NCI-H69 (cell line): Measurements from ENCODE around the gene ADAM12.

Source experiments
- DNase-seq: peaks from one replicate; lab custom pipeline; 2025; lab: John Stamatoyannopoulos, UW

ADAM12 gene

DNA sequence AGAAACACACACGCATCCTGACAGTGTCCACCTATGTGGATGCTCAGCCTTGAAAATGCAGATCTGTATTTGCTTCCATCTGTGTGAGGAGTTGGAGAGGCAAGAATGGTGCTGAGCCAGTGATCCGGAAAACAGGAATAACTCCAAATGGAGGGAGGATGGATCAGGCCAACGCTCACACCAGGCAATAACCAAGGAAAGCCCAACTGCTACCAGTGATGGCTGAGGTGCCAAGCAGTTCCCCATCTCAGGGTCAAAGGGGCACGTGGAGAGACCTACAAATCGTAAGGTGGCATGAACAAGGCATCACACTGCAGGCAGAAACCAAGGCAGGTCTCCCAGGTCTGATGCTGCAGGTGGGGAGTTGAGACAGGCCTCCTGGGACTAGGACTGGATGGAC lies 153.6 kb downstream of the ADAM12 start:
- DNase-seq = no peak

GRCh38 chr10:126233182-126234148 lies 154.8 kb downstream of the ADAM12 start:
- no peak for DNase-seq

- DNase-seq = no peak
Measured at GRCh38 chr10:126230587-126230986, 157.7 kb downstream of the ADAM12 start.

DNA sequence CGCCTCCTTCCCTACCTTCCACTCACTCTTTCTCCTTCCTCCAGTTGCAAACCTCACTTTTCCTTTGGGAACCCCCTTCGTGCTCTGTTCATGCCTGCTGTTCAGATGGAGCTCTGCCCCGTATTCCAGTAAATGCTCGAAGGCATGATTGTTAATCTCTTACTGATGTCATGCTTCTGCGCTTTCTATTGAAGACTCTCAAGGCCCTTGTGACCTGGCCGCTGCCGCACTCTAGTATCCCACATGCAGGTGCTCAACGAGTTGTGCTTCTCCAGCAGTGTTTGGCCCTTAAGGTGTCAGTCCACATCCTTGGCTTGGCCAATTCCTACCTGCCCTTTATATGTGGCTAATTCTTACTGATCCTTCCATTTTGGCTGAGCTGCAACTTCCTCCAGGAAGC lies 158.6 kb downstream of the ADAM12 start:
- no peak for DNase-seq

- peak; percentile 62 for DNase-seq
Measured at GRCh38 chr10:126227762-126228134, 160.5 kb downstream of the ADAM12 start.

DNA sequence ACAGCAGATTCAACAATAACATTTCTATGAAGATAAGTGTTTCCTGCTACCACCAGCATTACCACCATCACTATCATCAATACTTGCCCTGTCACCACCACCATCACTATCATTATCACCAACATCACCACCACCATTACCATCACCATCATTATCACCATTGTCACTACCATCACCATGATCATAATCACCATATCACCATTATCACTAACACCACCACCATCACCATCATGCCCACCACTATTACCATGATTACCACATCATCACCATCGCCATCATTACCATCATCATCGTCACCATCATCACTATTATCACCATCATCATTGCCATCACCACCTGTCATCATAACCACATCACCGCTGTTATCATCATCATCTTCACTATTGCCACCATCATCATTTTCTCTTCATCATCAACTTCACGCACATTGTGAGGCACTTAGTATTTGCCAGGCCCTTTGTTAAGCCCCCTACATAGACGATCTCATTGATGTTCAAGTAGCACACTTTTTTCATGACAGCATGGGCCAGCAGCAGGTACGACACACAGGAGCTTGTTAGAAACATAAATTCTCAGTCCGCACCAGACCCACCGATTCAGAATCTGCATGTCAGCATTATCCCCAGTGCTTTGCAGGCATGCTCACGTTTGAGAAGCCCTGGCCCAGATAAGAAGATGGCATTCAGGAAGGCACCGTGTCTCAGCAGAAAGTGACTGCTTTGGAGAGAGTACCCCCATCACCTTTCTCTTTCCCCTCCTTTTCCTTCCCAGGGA lies 161.1 kb downstream of the ADAM12 start:
- DNase-seq = no peak

GRCh38 chr10:126226205-126226604 lies 162.1 kb downstream of the ADAM12 start:
- no peak for DNase-seq

DNA sequence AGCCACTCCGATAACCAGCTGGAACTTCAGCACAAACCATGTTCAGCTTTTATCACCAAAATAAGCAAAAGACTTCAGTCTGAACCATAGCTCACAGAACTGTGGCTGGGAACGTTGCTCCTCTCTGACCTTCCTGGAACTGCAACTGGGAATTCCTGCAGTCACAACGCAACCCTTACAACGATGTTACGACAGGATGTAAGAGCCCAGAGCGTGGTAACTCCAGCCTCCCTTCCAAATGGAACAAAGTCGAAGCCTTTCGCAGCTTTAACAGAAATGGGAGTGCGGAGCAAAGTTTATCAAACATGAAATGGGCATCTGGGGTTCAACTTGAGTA lies 162.6 kb downstream of the ADAM12 start:
- DNase-seq = no peak

- no peak for DNase-seq
Measured at GRCh38 chr10:126224967-126225671, 163.2 kb downstream of the ADAM12 start.

DNA sequence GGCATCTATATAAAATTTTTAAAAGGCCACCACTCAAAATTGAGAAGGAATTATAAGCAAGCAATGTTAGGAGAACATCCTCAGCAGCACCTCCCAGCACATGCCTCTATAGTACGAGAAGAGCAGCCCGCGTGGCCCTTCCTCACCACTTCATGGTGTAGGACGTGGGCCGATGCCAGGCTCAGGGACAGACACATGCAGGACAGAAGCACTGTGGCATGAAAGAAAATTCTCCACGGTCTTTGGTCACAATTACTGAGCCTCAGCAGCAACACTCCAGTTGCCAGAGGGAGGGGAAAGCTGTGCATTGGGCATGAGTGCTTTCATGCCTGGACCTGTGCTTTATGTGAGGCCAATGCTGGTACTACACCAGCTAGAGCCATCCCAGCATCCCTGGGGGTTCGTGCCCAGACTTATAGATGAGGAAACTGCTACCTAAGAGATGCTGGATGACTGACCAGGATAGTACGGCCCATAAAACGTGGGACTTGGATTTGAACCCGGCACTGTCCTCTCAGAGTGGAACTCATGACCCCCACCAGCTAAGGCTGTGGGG lies 164.7 kb downstream of the ADAM12 start:
- no peak for DNase-seq

GRCh38 chr10:126222736-126223511 lies 165.4 kb downstream of the ADAM12 start:
- no peak for DNase-seq

- DNase-seq = no peak
Measured at GRCh38 chr10:126221874-126222273, 166.4 kb downstream of the ADAM12 start.

GRCh38 chr10:126218778-126219649 lies 169.3 kb downstream of the ADAM12 start:
- no peak for DNase-seq

DNA sequence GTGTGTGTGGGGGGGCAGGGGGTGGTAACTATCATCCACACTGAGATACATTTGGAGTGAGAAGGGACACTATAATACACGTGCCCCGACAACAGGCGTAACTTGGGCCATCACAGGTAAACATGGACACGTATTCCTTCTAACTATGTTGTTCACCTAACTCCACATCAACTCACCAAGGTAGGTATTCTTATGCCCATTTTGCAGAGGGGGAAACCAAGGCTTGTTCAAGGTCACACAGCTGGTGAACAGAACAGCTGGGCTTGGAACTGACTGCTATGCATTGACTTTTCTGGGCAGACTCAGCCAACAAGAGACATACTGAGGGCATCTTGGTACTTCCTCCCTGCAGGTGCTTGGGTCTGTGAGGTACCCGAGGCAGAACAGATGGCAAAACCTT lies 170.1 kb downstream of the ADAM12 start:
- no peak for DNase-seq

- no peak for DNase-seq
Measured at GRCh38 chr10:126216632-126216961, 171.7 kb downstream of the ADAM12 start.

GRCh38 chr10:126215746-126216631 lies 172.3 kb downstream of the ADAM12 start:
- no peak for DNase-seq

- DNase-seq = no peak
Measured at GRCh38 chr10:126214679-126215078, 173.6 kb downstream of the ADAM12 start.

DNA sequence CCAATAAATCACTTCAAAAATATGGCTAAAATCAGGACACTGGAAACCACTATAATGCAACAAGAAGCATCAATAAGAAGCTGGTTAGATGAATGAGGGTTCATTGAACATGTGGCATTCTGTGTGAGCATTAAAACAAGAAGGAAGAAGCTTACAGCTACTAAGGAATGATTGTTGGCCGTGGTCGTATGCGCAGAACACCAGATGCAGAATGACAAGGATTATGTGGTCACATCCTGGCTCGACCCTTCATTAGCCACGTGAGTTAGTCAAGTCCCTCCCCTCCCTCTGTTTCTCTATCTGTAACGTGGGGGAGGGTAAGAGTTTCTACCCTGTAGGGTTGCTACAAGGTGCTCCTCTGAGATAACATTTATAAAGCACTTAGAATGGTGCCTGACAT lies 174.3 kb downstream of the ADAM12 start:
- no peak for DNase-seq

DNA sequence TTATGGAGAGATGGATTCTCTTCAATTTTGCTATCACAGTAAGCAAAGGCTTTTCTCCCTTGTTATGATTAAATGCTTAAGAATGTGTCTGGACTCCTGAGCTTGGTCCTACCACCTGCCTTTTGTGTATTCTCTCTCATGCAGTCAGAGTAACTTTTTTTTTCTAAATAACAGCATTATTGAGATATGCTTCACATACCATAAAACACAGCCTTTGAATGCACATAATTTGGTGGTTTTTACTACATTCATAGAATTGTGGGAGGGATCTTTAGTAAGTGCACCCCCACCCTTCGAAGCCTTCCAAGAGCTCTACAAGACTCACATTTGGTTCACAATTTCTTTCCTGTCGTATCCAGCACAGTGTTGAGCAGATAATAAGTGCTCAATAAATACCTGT lies 175.5 kb downstream of the ADAM12 start:
- DNase-seq = no peak
